H1 (cell line): ENCODE data around the gene SGSH. TPM values are rescaled to one million over a fixed set of nuclear protein-coding genes. Genes with fewer than 3 reads are reported as not detected.

Experiments
- BCL11A ChIP-seq, 2 experiments: IDR thresholded peaks; one replicate each; pipeline ENCODE4 v1.6.1; 2011; ENCODE audit warnings: low read depth in 2 of 2, low read length in 2 of 2, mild to moderate bottlenecking in 2 of 2
- TCF12 ChIP-seq: IDR thresholded peaks from 2 replicates; pipeline ENCODE4 v1.6.1; 2011; ENCODE audit warnings: low read depth, mild to moderate bottlenecking, low read length
- polyA plus RNA-seq, 7 experiments: library from polyadenylated mRNA; depleted of rRNA in 3 of 7; stranded (reverse) in 5 of 7; unstranded in 2 of 7; fragments of >200 nt in 5 of 7; fragments of 200-250 nt in 2 of 7; gene quantifications; 1 replicate in 5 of 7; 2 replicates in 1 of 7; 4 replicates in 1 of 7; pipeline versions ENCODE4 v1.2.1 to v1.2.3, GENCODE V29; 2011 to 2013; ENCODE audit warnings: missing spikeins in 2 of 7, mixed read lengths in 2 of 7
- total RNA-seq: library from RNA; stranded (reverse); fragmentation: NEBNext Ultra II Directional; extraction: Animal tissue kit (Norgen Biotek cat#: 25700); gene quantifications from 2 replicates; pipeline ENCODE4 v1.2.1, GENCODE V29; 2021

SGSH gene
- total and polyA plus RNA-seq, 2 of the 8 experiments (the other 6 are each of a cell fraction or from before 2014, with no cell fraction given), result 18.0 to 19.6 TPM

DNA sequence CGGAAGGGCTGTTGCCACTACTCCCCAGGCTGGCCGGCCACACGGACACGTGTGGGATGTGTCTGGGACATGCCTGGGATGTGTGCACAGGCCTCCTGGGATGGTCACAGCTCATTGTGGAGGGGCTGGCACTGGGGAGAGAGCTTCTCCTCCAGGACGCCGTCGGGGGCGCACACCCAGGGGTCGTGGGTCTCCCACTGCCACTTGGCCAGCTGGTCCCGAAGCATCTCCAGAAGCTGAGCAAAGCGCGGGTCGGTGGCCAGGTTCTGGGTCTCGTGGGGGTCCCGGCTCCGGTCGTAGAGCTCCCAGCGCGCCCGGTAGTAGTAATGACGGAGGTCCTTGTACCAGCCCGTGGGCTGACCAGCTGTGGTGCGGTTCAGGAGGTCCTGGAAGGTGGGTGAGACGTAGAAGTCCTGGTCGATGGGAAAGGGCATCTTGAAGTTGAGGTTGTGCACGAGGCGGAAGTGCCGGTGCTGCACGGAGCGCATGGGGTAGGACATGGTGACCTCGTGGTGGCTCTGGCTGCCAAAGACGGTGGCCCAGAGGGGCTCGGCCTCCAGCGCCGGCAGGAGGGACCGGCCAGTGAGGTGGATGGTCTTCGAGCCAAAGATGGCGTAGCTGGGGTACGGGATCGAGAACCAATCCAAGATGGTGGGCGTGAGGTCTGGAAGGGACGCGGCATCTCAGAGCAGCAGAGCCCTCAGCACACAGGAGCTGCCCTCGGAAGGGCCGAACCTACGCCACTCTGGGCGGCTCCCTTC is 9.6 kb downstream of the SGSH start (continued):
- TF ChIP-seq BCL11A (IDR thresholded peaks at IDR 0.05; ENCODE audit: low read depth in 2 of 2, low read length in 2 of 2), result no peak
- TF ChIP-seq TCF12, result no peak
